H54 (cell line): ENCODE results near the gene FSTL4.

Experiments used
- DNase-seq: peaks from one replicate; pipeline ENCODE4 v3.0.0; 2011; ENCODE audit warnings: low spot score, mixed read lengths; ENCODE audit not compliant: insufficient read length
- FAIRE-seq: peaks from 3 replicates; lab custom pipeline; 2011; peaks lifted over from hg19 to GRCh38; lab: Jason Lieb, UNC
- POLR2A ChIP-seq: IDR thresholded peaks from 2 replicates; pipeline ENCODE4 v1.6.1; 2011; ENCODE audit warnings: low read depth, mild to moderate bottlenecking, low read length

Gene FSTL4

GRCh38 chr5:133261993-133262392, 350.3 kb downstream of the FSTL4 start:
- no peak for TF ChIP-seq POLR2A
- DNase-seq (no peak), FAIRE-seq (no peak)

- TF ChIP-seq POLR2A: no peak
- no peak for FAIRE-seq
- no peak for DNase-seq
Observed at GRCh38 chr5:133260715-133261114, 351.6 kb downstream of the FSTL4 start.

DNA sequence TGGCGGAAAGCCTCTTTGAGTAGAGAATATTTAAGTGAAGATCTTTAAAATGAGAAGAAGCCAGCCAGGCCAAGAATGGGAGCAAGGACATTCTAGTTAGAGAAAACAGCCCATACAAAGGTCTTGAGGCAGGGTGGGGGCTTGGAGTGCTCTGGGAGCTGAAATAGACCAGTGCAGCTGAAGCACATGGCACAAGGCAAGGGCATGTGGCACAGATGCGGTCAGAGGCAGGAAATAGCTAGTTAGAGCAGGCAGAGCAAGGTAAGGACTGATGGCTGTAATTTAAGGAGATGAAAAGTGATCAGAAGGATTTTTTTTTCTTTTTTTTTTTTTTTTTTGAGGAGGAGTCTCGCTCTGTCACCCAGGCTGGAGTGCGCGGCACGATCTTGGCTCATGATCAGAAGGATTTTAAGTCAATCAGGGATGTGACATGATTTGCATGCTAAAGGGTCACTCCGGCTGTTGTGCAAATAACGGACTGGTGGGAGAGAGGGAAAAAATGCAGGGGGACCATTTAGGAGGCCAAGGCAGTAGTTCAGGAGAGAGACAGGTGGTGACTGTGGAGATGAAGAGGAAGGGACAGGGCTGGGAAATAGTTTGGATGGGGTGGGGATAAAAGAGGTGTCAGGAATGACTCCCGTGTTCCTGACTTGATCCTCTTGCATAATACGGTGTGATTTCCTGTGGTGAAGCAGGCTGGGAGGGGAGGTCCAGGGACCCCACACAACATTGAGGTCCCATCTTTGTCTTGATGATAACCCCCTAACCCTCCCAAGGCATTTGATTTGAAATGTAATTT, 352.9 kb downstream of the FSTL4 start:
- DNase-seq (no peak), FAIRE-seq (no peak)
- no peak for TF ChIP-seq POLR2A

DNA sequence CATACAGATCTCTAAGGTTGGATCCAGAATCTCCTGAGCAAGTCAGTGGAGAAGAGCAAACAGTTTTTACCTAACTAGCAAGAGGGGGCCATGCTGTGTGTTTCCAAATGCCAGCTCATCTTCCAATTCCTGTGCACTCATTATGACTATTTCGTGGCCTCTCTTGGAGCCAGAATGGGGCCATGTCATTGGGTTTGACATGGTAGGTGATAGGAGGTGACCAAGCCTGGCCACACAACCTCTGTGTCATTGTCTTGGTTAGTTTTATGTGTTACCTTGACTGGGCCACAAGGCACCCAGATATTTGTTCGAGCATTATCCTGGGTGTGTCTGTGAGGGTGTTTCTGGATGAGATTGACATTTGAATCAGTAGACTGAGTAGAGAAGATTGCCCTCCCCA, 354.4 kb downstream of the FSTL4 start:
- no peak for TF ChIP-seq POLR2A
- no peak for FAIRE-seq
- no peak for DNase-seq

GRCh38 chr5:133256276-133256675, 356.1 kb downstream of the FSTL4 start:
- DNase-seq: no peak
- no peak for FAIRE-seq
- no peak for TF ChIP-seq POLR2A

DNA sequence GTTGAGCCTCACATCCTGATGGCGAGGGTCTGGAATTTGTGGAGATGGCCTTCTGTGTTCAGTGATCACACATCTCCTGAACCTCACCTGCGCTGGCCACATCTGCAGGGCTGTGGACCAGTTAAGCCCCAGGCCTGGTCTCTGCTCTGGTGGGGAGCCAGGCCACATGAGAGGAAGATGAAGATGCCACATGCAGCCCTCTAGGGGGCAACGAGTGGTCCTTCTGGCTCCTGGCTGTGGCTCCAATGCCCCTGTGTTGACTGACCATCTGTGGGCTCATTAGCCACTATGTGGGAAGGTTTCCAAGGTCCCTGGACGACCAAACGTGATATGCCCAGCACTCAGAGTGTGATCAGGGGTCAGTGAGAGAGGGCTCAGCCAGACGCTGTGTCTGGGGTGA, 357.5 kb downstream of the FSTL4 start:
- DNase-seq: no peak
- TF ChIP-seq POLR2A: no peak
- FAIRE-seq: no peak

DNA sequence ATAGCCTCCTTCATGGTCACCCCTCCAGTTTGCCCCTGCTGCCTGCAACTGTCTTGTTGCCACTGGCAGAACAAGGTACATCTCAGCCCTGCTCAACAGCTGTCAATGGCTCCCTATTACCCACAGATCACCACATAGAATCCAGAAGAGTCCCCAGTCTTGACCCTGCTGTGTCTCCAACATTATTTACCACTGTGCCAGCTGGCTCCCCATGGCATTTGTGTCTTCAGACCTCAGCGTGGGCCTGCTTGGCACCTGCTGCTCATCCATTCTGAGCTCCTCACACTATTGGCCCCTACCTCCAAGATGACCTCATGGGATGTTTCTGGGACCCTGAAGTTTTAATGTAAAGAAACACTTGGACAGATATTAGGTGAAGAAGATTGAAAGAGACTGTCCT, 358.7 kb downstream of the FSTL4 start:
- FAIRE-seq (no peak), DNase-seq (no peak)
- TF ChIP-seq POLR2A: no peak

- DNase-seq (no peak), FAIRE-seq (no peak)
- TF ChIP-seq POLR2A: no peak
Observed at GRCh38 chr5:133253070-133253469, 359.3 kb downstream of the FSTL4 start.

DNA sequence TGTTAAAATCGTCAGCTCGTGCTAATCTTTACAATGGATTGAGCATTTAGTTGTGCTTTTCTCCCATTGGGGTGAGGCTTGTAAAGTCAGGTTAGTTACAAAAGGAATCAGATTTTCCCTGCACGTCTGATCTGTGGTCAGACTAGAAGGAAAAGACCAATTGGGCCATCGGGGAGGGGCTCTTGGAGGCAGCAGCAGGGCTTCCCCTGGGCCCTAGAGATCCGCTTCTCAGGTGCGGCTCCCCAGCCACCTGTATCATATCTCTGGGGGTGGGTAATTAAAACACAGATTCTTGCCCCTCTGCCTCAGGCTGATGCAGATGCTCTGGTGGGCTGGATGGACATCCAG, 360.2 kb downstream of the FSTL4 start:
- no peak for TF ChIP-seq POLR2A
- no peak for DNase-seq
- FAIRE-seq: no peak

DNA sequence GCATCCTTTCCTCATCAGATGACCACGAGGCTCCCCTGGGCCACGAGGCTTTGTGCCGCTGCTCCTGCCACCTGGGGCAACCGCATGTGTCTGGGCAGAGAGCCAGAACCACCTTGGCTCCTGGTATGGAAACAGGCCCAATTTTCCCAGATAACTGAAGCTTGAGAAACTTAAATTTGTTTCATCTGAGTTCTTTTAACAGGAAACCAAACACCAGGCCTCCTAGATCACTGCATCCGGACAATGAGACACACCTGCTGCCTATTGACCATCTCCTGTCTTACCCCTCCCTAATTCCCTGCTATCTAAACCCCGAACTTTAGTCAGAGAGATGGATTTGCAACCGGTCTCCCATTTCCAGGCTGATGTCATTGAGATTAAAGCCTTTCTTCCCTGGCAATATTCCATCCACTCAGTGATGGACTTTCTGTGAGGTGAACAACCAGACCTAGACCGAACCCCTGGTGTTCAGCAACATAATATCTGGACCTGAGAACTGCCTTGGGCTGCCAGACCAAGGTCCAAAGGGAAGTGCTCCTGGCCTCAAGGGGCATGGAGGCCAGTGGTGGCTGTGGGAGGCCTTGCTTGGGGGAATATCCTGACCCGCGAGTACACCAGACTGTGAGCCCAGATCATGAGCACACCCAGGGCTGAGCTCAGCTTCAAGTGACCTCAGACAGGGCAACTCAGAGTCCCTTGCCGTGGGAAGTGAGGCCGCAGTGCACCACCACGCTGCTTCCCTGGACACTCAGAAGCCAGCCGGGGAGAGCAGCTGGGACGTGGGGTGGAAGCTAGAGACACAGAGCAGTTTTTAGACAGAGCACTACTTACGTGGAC, 360.8 kb downstream of the FSTL4 start:
- FAIRE-seq (no peak), DNase-seq (no peak)
- no peak for TF ChIP-seq POLR2A

DNA sequence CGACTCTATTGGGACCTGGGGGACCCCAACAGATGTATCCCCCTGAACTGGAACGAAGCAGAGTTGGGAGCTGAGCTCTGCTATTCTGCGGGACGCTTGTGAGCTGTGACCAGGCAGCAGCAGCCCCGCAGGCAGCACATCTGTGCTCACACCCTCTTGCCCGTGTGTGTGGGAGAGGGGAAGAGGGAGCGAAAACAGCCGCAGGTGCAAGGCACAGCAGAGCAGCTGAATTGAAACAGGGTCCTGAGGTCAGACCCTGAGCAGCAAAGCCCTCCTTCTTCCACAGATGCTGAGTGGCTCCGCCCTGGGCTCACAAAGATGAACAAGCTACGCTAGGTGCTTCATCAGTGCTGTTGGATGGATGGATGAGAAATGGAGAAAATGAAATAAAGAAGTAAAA, 361.8 kb downstream of the FSTL4 start:
- no peak for FAIRE-seq
- no peak for TF ChIP-seq POLR2A
- DNase-seq: no peak

- DNase-seq: no peak
- no peak for TF ChIP-seq POLR2A
- no peak for FAIRE-seq
Observed at GRCh38 chr5:133249593-133249992, 362.7 kb downstream of the FSTL4 start.

DNA sequence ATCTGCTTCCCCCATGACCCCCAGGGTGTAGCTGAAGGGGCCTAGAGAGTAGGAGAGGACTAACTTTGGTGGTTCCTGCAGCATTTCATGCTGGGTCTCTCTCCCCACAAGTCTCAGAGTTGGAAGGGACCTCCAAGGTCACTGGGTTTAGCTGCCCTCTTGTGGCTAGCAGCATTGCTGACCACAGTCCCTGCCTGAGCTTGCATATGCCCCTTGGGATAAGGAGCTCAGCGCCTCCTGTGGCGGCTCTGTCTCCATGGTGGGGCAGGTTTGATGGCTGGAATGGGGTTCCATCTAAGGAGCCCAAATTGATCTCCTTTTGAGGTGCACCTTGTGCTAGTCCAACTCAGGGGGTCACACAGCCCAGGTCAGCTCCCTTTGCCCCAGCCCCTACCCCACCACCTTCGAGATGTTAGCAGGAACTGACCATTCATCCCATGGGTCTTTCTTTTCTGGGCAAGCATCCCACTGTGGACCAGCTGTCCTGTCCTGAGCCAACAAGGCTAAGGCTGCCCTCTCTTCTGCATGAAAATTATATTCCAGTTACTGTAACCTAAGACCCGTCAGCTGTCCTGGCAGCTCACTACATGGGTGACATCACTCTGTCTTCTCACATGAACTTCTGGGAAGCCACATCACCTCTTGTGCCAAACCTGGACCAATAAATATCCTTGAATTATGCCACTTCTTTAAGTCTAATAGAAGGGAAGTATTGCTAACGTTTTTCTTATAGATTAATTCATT, 364.3 kb downstream of the FSTL4 start:
- DNase-seq (peak; percentile 52), FAIRE-seq (no peak)
- no peak for TF ChIP-seq POLR2A

DNA sequence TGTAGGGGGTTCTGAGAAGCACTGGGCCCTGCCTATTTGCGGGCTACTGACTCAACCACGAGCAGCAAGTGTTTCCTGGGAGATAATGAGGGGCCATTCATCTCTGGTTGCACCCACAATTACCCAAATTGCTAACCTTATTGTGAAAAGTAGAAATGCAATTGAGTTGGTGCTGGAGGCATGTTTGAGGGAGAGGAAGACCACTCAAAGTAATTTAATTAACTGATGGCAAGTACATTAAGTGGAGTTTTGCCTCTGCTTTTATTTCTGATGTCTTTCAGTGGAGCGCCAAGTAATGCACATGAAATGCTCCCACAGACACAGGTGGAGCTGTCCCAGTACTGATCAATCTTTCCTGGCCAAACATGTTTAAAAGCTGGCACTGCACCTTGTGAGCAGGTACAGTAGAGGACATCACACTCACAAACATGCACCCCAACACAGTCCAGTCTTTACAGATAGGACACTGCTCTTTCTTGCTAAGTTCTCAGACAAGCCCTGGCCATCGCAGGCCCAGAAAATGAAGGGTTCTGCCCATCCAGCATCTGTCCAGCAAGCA, 365.1 kb downstream of the FSTL4 start:
- DNase-seq: no peak
- no peak for FAIRE-seq
- no peak for TF ChIP-seq POLR2A
